ENCODE measurements around the gene CNR1. TPM values are rescaled to one million over a fixed set of nuclear protein-coding genes. Genes with fewer than 3 reads are reported as not detected.

CNR1 gene
- total RNA-seq, 1 experiment from 2014 or later, result 0.31 TPM

DNA sequence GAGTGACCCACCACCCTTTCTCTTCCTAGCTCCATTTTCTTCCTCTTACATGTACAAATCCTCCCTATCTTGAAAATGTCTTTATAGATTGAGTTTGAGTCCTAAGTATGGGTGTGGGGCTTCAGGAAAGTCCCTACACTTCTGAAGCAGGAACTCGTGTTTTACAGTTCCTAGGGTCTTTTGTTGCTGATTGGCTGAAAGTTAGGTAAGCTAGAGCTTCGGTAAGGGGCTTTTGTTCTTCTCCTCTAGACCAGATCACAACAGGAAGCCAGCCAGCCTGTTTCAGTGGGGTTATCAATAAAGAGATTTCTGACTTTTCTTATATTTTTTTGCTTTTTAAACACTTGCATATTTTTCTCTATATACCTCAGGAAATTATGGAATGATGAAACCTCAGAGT lies 51.3 kb downstream of the CNR1 start:
- CTCF ChIA-PET, result no interaction called here
- H3K4me1 Mint-ChIP-seq (ENCODE audit: low read depth, unreplicated experiment), result peaks cover 12% of the 10 kb centered on the region
- H3K4me3 Mint-ChIP-seq (ENCODE audit: low read depth, unreplicated experiment), result no peak overlapping the region
- intact Hi-C loops (cut with micrococcal nuclease; ENCODE audit: unreplicated experiment), result no loop called here
- TF ChIP-seq, protein P1, sequence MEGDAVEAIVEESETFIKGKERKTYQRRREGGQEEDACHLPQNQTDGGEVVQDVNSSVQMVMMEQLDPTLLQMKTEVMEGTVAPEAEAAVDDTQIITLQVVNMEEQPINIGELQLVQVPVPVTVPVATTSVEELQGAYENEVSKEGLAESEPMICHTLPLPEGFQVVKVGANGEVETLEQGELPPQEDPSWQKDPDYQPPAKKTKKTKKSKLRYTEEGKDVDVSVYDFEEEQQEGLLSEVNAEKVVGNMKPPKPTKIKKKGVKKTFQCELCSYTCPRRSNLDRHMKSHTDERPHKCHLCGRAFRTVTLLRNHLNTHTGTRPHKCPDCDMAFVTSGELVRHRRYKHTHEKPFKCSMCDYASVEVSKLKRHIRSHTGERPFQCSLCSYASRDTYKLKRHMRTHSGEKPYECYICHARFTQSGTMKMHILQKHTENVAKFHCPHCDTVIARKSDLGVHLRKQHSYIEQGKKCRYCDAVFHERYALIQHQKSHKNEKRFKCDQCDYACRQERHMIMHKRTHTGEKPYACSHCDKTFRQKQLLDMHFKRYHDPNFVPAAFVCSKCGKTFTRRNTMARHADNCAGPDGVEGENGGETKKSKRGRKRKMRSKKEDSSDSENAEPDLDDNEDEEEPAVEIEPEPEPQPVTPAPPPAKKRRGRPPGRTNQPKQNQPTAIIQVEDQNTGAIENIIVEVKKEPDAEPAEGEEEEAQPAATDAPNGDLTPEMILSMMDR (IDR thresholded peaks at IDR 0.05; ENCODE audit: unreplicated experiment), result no peak
- H3K9me3 Mint-ChIP-seq (ENCODE audit: low read depth, unreplicated experiment), result no peaks in the 10 kb centered on the region
- no peaks in the 10 kb centered on the region for H3K36me3 Mint-ChIP-seq (ENCODE audit: insufficient read depth, unreplicated experiment)
- DNase-seq, result no peak
- BruUV-seq (replicated peaks), result no TSS peak
- peaks cover 47% of the 10 kb centered on the region for H3K27me3 Mint-ChIP-seq (ENCODE audit: unreplicated experiment)
- H3K27ac Mint-ChIP-seq (ENCODE audit: unreplicated experiment), result no peak overlapping the region

DNA sequence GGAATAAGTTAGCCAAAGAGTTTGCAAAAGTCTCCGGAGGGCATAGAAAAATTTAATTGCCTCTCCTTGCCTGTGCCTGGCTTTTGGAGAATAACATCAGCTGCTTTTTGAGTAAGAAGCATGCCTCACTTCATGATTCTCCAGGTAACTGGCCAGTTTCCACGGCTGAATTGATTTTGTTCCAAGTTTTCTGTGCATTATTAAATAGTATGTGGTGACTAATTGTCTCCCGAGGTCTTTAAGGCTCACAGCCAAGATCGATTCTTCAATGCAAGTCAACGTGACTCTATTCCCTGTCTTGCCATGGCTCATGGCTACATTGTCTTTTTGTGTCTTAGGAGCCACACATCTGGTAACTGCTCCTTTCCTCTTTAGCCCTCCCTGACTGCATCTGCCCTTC lies 54.2 kb downstream of the CNR1 start:
- TF ChIP-seq, protein P1 (IDR thresholded peaks at IDR 0.05; ENCODE audit: unreplicated experiment), result no peak
- CTCF ChIA-PET, result no interaction called here
- DNase-seq, result peak; percentile 25
- intact Hi-C loops (cut with micrococcal nuclease; ENCODE audit: unreplicated experiment), result no loop called here
- no TSS peak for BruUV-seq (replicated peaks)
- Mint-ChIP-seq H3K27ac (ENCODE audit: unreplicated experiment) (no peak overlapping the region), H3K4me3 (ENCODE audit: low read depth, unreplicated experiment) (no peak overlapping the region), H3K36me3 (ENCODE audit: insufficient read depth, unreplicated experiment) (no peaks in the 10 kb centered on the region), H3K27me3 (ENCODE audit: unreplicated experiment) (peaks cover 39% of the 10 kb centered on the region), H3K9me3 (ENCODE audit: low read depth, unreplicated experiment) (no peaks in the 10 kb centered on the region), H3K4me1 (ENCODE audit: low read depth, unreplicated experiment) (peaks cover 12% of the 10 kb centered on the region)

DNA sequence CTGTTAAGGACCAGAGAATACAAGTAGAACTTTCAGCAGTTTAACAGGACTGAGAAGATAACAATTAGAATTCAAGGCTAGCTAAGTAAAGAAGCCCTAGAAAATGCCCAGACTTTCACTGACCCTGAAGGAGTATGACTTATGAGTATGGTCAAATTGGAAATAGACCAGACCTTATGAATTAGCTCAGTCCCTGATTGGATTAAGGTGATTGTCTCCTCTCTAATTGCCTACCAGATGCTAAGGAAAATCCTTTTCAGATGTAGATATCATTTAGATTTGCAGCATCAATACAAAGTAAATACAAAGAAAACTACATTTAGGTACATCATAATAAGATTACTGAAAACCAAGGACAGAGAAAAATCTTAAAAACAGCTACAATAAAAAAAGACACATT lies 58.9 kb downstream of the CNR1 start:
- H3K9me3 Mint-ChIP-seq (ENCODE audit: low read depth, unreplicated experiment), result no peaks in the 10 kb centered on the region
- CTCF ChIA-PET, result interaction anchor here (0.6 kb wide), 1 partner anchor 66 kb away, joined by 6 read pairs; no protein-coding TSS in a partner anchor
- no peak overlapping the region for H3K4me3 Mint-ChIP-seq (ENCODE audit: low read depth, unreplicated experiment)
- intact Hi-C loops (cut with micrococcal nuclease; ENCODE audit: unreplicated experiment), result no loop called here
- no peaks in the 10 kb centered on the region for H3K36me3 Mint-ChIP-seq (ENCODE audit: insufficient read depth, unreplicated experiment)
- no peak overlapping the region for H3K27ac Mint-ChIP-seq (ENCODE audit: unreplicated experiment)
- peaks cover 6% of the 10 kb centered on the region for H3K4me1 Mint-ChIP-seq (ENCODE audit: low read depth, unreplicated experiment)
- no TSS peak for BruUV-seq (replicated peaks)
- peaks cover 40% of the 10 kb centered on the region for H3K27me3 Mint-ChIP-seq (ENCODE audit: unreplicated experiment)
- TF ChIP-seq, protein P1 (IDR thresholded peaks at IDR 0.05; ENCODE audit: unreplicated experiment), result no peak
- no peak for DNase-seq

DNA sequence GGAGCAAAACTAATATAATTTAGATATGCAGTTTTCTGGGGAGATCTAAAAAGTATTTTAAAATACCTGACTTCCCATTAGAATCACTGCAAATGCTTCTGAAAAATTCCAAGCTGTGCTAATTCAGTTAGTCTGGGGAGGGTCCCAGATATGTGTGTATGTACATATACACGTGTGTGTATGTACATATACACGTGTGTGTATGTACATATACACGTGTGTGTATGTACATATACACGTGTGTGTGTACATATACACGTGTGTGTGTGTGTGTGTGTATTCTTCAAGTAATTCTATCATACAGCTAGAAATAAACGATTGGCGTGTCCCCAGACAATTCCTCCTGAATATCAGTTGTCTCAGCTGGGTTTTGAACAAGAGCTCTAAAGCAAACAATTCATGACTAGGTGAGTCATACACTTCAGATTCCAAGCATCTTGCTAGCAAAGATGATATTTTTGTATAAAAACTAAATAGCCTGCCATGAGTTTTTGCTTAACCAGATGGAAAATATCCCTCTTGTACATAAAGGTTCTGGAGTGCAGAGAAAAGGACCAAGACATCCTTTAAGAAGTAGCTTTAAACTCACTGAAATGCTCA lies 60.3 kb downstream of the CNR1 start:
- no peak for DNase-seq
- BruUV-seq (replicated peaks), result no TSS peak
- H3K27me3 Mint-ChIP-seq (ENCODE audit: unreplicated experiment), result peaks cover 32% of the 10 kb centered on the region
- no peak overlapping the region for H3K4me3 Mint-ChIP-seq (ENCODE audit: low read depth, unreplicated experiment)
- H3K9me3 Mint-ChIP-seq (ENCODE audit: low read depth, unreplicated experiment), result no peaks in the 10 kb centered on the region
- intact Hi-C loops (cut with micrococcal nuclease; ENCODE audit: unreplicated experiment), result no loop called here
- H3K27ac Mint-ChIP-seq (ENCODE audit: unreplicated experiment), result no peak overlapping the region
- CTCF ChIA-PET, result no interaction called here
- H3K36me3 Mint-ChIP-seq (ENCODE audit: insufficient read depth, unreplicated experiment), result no peaks in the 10 kb centered on the region
- TF ChIP-seq, protein P1 (IDR thresholded peaks at IDR 0.05; ENCODE audit: unreplicated experiment), result no peak
- no peaks in the 10 kb centered on the region for H3K4me1 Mint-ChIP-seq (ENCODE audit: low read depth, unreplicated experiment)

Other genes with a start within 250 kb of the CNR1 start
- not detected in 2 replicates for gene SPACA1, start 118.5 kb downstream of the CNR1 start, total RNA-seq (2022)

Measured in Calu3 (cell line).